WTC11 (cell line): ENCODE measurements around the gene POU6F1.

ENCODE experiments used
- ESRRA ChIP-seq: sonication (generic); formaldehyde crosslinking; IDR thresholded peaks from 2 replicates; pipeline ENCODE4 v1.8.1; 2022; ENCODE audit warnings: mild to moderate bottlenecking, missing genetic modification reagents, borderline replicate concordance
- FOXP1 ChIP-seq: sonication (generic); formaldehyde crosslinking; IDR thresholded peaks from 2 replicates; pipeline ENCODE4 v1.8.0; 2022; ENCODE audit warnings: missing genetic modification reagents, mild to moderate bottlenecking, moderate library complexity, borderline replicate concordance
- NFE2L1 ChIP-seq: sonication (generic); formaldehyde crosslinking; IDR thresholded peaks from 2 replicates; pipeline ENCODE4 v1.8.1; 2023; ENCODE audit warnings: missing genetic modification reagents
- NFYB ChIP-seq: sonication (generic); formaldehyde crosslinking; conservative IDR thresholded peaks from 2 replicates; pipeline ENCODE4 v1.8.0; 2022; ENCODE audit warnings: low read depth, missing genetic modification reagents
- ZNF138 ChIP-seq: sonication (generic); formaldehyde crosslinking; conservative IDR thresholded peaks from 2 replicates; pipeline ENCODE4 v1.8.1; 2022; ENCODE audit warnings: mild to moderate bottlenecking, moderate library complexity, missing genetic modification reagents
- TF ChIP-seq, protein P1 (sequence below): fragments of 200-600 bp; IDR thresholded peaks from 2 replicates; pipeline ENCODE4 v1.8.0; 2022; ENCODE audit warnings: antibody characterized with exemption
- TF ChIP-seq, protein P2 (sequence below): sonication (generic); formaldehyde crosslinking; IDR thresholded peaks from 2 replicates; pipeline ENCODE4 v1.8.1; 2022; ENCODE audit warnings: mild to moderate bottlenecking, missing genetic modification reagents, moderate library complexity, borderline replicate concordance
- TF ChIP-seq, protein P3 (sequence below): sonication (generic); formaldehyde crosslinking; IDR thresholded peaks from 2 replicates; pipeline ENCODE4 v1.8.0; 2022; ENCODE audit warnings: mild to moderate bottlenecking, missing genetic modification reagents

DNA sequence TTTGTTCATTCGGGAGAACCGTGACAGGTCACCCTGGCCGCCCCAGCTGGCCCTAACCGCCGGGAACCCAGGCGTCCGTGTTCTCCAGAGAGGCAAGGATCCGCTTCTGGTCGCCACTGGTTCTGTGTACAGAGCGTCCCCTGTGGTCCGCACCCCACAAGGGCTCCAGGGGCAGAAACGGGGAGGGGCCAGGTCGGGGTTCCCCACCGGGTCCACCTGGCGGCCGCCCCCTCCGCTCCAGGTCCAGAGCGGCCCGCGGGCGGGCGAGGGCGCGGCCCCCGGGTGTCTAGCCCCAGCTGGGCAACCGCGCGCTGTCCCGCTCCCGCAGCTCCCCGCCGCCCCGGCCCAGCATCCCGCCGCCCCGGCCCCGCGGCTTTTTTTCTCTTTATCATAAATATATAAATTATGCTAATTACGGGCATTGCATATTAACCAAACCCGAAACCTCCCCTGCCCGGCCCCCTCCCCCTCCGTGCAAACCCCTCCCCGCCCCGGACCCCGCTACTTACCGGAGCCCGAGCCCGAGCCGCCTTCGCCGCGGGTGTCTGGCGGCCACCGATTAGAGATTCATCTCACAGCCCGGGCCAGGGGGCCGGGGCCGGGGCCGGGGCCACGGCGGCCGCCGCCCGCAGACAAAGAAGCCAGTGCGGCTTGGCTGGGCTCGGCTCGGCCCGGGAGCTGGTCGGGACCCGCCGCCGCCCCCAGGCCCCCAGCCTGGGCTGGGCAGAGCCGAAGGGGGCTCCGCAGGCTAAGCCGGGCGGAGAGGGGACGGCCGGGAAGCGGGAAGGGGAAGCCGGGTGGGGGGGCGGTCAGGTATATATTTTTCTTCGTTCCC is 512 bp downstream of the POU6F1 start:
- TF ChIP-seq, protein P1, sequence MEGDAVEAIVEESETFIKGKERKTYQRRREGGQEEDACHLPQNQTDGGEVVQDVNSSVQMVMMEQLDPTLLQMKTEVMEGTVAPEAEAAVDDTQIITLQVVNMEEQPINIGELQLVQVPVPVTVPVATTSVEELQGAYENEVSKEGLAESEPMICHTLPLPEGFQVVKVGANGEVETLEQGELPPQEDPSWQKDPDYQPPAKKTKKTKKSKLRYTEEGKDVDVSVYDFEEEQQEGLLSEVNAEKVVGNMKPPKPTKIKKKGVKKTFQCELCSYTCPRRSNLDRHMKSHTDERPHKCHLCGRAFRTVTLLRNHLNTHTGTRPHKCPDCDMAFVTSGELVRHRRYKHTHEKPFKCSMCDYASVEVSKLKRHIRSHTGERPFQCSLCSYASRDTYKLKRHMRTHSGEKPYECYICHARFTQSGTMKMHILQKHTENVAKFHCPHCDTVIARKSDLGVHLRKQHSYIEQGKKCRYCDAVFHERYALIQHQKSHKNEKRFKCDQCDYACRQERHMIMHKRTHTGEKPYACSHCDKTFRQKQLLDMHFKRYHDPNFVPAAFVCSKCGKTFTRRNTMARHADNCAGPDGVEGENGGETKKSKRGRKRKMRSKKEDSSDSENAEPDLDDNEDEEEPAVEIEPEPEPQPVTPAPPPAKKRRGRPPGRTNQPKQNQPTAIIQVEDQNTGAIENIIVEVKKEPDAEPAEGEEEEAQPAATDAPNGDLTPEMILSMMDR = no peak
- TF ChIP-seq ZNF138 (CRISPR knock-in tag) = no peak
- TF ChIP-seq, protein P2, sequence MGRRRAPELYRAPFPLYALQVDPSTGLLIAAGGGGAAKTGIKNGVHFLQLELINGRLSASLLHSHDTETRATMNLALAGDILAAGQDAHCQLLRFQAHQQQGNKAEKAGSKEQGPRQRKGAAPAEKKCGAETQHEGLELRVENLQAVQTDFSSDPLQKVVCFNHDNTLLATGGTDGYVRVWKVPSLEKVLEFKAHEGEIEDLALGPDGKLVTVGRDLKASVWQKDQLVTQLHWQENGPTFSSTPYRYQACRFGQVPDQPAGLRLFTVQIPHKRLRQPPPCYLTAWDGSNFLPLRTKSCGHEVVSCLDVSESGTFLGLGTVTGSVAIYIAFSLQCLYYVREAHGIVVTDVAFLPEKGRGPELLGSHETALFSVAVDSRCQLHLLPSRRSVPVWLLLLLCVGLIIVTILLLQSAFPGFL = no peak
- TF ChIP-seq ESRRA (CRISPR knock-in tag) = no peak
- TF ChIP-seq NFYB (CRISPR knock-in tag) = no peak
- TF ChIP-seq, protein P3, sequence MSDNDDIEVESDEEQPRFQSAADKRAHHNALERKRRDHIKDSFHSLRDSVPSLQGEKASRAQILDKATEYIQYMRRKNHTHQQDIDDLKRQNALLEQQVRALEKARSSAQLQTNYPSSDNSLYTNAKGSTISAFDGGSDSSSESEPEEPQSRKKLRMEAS (CRISPR knock-in tag) = no peak
- TF ChIP-seq NFE2L1 (CRISPR knock-in tag) = no peak
- TF ChIP-seq FOXP1 = no peak
